Cardiac fibroblast (primary cell): ENCODE results near the gene GABRD.

ENCODE experiments used
- DNase-seq, 2 donors: peaks; one replicate each; pipeline versions ENCODE4 v3.0.0 to v3.0.0-alpha.2; 2010; ENCODE audit warnings: low read depth in 2 of 2
- H3K4me3 ChIP-seq, 2 donors: replicated peaks in 1 of 2; 1 replicate in 1 of 2; 2 replicates in 1 of 2; pipeline ENCODE4 v1.5.1; 2011; ENCODE audit warnings: low read depth in 2 of 2, low read length in 2 of 2, mild to moderate bottlenecking in 2 of 2, moderate library complexity in 1 of 2
- CTCF ChIP-seq: IDR thresholded peaks from one replicate; pipeline ENCODE4 v1.5.1; 2011; ENCODE audit warnings: low read depth, mild to moderate bottlenecking, low read length, inconsistent platforms

Gene GABRD

GRCh38 chr1:1994536-1994935, 24.6 kb upstream of the GABRD start:
- no peak overlapping the region for H3K4me3 ChIP-seq
- no peak for TF ChIP-seq CTCF
- no peak for DNase-seq

GRCh38 chr1:1996207-1996651, 22.9 kb upstream of the GABRD start:
- H3K4me3 ChIP-seq: no peak overlapping the region
- DNase-seq: peak; percentile 33 to 48
- no peak for TF ChIP-seq CTCF

- DNase-seq: no peak
These were observed 21.6 kb upstream of the GABRD start for GRCh38 chr1:1997576-1997975.

GRCh38 chr1:2000432-2000831, 18.7 kb upstream of the GABRD start:
- no peak for TF ChIP-seq CTCF
- H3K4me3 ChIP-seq: no peak overlapping the region
- DNase-seq: no peak

More at GRCh38 chr1:1997576-1997975, 21.6 kb upstream of the GABRD start:
- TF ChIP-seq CTCF: no peak
- H3K4me3 ChIP-seq: no peak overlapping the region

- no peak overlapping the region for H3K4me3 ChIP-seq
- no peak for DNase-seq
- TF ChIP-seq CTCF: no peak
These were observed 18.3 kb upstream of the GABRD start for GRCh38 chr1:2000850-2001249.

GRCh38 chr1:2001773-2002411, 17.3 kb upstream of the GABRD start:
- no peak for TF ChIP-seq CTCF
- no peak for DNase-seq
- H3K4me3 ChIP-seq: no peak overlapping the region
